ENCODE measurements around the gene R3HDM2.
"Not testable (repeated sequence)": the region's sequence is repeated elsewhere in the genome, so short reads cannot be mapped to it uniquely, and the experiment has no call there.

R3HDM2 gene

GRCh38 chr12:57341275-57341990, 89.4 kb downstream of the R3HDM2 start:
- Histone ChIP-seq H3K4me2 (ENCODE audit: low read depth, low read length, poor library complexity, severe bottlenecking) (no peak overlapping the region), H3K9ac (ENCODE audit: low read depth, low read length, poor library complexity, severe bottlenecking) (no peak overlapping the region), H3K9me3 (ENCODE audit: insufficient read depth, low read depth, low read length) (no peaks in the 10 kb centered on the region), H3K79me2 (ENCODE audit: insufficient read depth, low read length) (no peaks in the 10 kb centered on the region), H3K9me2 (replicated peaks; ENCODE audit: low read depth, low read length) (no peaks in the 10 kb centered on the region), H3F3A (ENCODE audit: low read depth) (no peaks in the 10 kb centered on the region), H3K36me3 (ENCODE audit: insufficient read depth, low read length) (no peaks in the 10 kb centered on the region), H3K27me3 (ENCODE audit: insufficient read depth, low read length, poor library complexity, severe bottlenecking) (no peaks in the 10 kb centered on the region), H2AFZ (ENCODE audit: low read length) (no peak overlapping the region), H4K20me1 (ENCODE audit: insufficient read depth, low read length, poor library complexity, severe bottlenecking) (no peaks in the 10 kb centered on the region), H3K4me1 (ENCODE audit: insufficient read depth, low read length, poor library complexity, severe bottlenecking) (peaks cover 9% of the 10 kb centered on the region), H3K4me3 (ENCODE audit: low read length, poor library complexity, severe bottlenecking) (no peak overlapping the region)
- TF ChIP-seq EZH2phosphoT487 (IDR thresholded peaks at IDR 0.05; ENCODE audit: borderline replicate concordance): no peak
- no peak for TF ChIP-seq CTCF (conservative IDR thresholded peaks at IDR 0.05; ENCODE audit: low read length)

- TF ChIP-seq CTCF (conservative IDR thresholded peaks at IDR 0.05; ENCODE audit: low read length): no peak
- no peak for TF ChIP-seq EZH2phosphoT487 (IDR thresholded peaks at IDR 0.05; ENCODE audit: borderline replicate concordance)
- Histone ChIP-seq H3K27me3 (ENCODE audit: insufficient read depth, low read length, poor library complexity, severe bottlenecking) (no peaks in the 10 kb centered on the region), H3K4me1 (ENCODE audit: insufficient read depth, low read length, poor library complexity, severe bottlenecking) (peaks cover 9% of the 10 kb centered on the region), H3K4me2 (ENCODE audit: low read depth, low read length, poor library complexity, severe bottlenecking) (peak overlapping the region; percentile 37), H3K9me3 (ENCODE audit: insufficient read depth, low read depth, low read length) (no peaks in the 10 kb centered on the region), H4K20me1 (ENCODE audit: insufficient read depth, low read length, poor library complexity, severe bottlenecking) (no peaks in the 10 kb centered on the region), H3K9me2 (replicated peaks; ENCODE audit: low read depth, low read length) (no peaks in the 10 kb centered on the region), H3K4me3 (ENCODE audit: low read length, poor library complexity, severe bottlenecking) (no peak overlapping the region), H3K9ac (ENCODE audit: low read depth, low read length, poor library complexity, severe bottlenecking) (no peak overlapping the region), H3F3A (ENCODE audit: low read depth) (no peaks in the 10 kb centered on the region), H3K36me3 (ENCODE audit: insufficient read depth, low read length) (no peaks in the 10 kb centered on the region), H3K79me2 (ENCODE audit: insufficient read depth, low read length) (no peaks in the 10 kb centered on the region), H2AFZ (ENCODE audit: low read length) (no peak overlapping the region)
These were observed 90.7 kb downstream of the R3HDM2 start for GRCh38 chr12:57340104-57340503.

GRCh38 chr12:57336299-57336698, 94.5 kb downstream of the R3HDM2 start:
- not testable (repeated sequence) for H3K9ac ChIP-seq (ENCODE audit: low read depth, low read length, poor library complexity, severe bottlenecking)

GRCh38 chr12:57334219-57334618, 96.6 kb downstream of the R3HDM2 start:
- no peaks in the 10 kb centered on the region for H3K27me3 ChIP-seq (ENCODE audit: insufficient read depth, low read length, poor library complexity, severe bottlenecking)
- TF ChIP-seq EZH2phosphoT487 (IDR thresholded peaks at IDR 0.05; ENCODE audit: borderline replicate concordance) (no peak), CTCF (conservative IDR thresholded peaks at IDR 0.05; ENCODE audit: low read length) (no peak)
- H3K4me3 ChIP-seq (ENCODE audit: low read length, poor library complexity, severe bottlenecking): no peak overlapping the region

More at GRCh38 chr12:57336299-57336698, 94.5 kb downstream of the R3HDM2 start:
- not testable (repeated sequence) for H3K27me3 ChIP-seq (ENCODE audit: insufficient read depth, low read length, poor library complexity, severe bottlenecking); H4K20me1 ChIP-seq (ENCODE audit: insufficient read depth, low read length, poor library complexity, severe bottlenecking); H2AFZ ChIP-seq (ENCODE audit: low read length); H3K4me1 ChIP-seq (ENCODE audit: insufficient read depth, low read length, poor library complexity, severe bottlenecking); H3K9me2 ChIP-seq (replicated peaks; ENCODE audit: low read depth, low read length); H3K9me3 ChIP-seq (ENCODE audit: insufficient read depth, low read depth, low read length); H3K36me3 ChIP-seq (ENCODE audit: insufficient read depth, low read length); H3K4me3 ChIP-seq (ENCODE audit: low read length, poor library complexity, severe bottlenecking); H3K4me2 ChIP-seq (ENCODE audit: low read depth, low read length, poor library complexity, severe bottlenecking); H3F3A ChIP-seq (ENCODE audit: low read depth); H3K79me2 ChIP-seq (ENCODE audit: insufficient read depth, low read length)

More at GRCh38 chr12:57334219-57334618, 96.6 kb downstream of the R3HDM2 start:
- H3F3A ChIP-seq (ENCODE audit: low read depth): no peaks in the 10 kb centered on the region
- no peak overlapping the region for H3K9ac ChIP-seq (ENCODE audit: low read depth, low read length, poor library complexity, severe bottlenecking)
- H3K9me2 ChIP-seq (replicated peaks; ENCODE audit: low read depth, low read length): no peaks in the 10 kb centered on the region
- no peak overlapping the region for H3K4me2 ChIP-seq (ENCODE audit: low read depth, low read length, poor library complexity, severe bottlenecking)
- no peak overlapping the region for H2AFZ ChIP-seq (ENCODE audit: low read length)
- H3K36me3 ChIP-seq (ENCODE audit: insufficient read depth, low read length): no peaks in the 10 kb centered on the region
- H4K20me1 ChIP-seq (ENCODE audit: insufficient read depth, low read length, poor library complexity, severe bottlenecking): no peaks in the 10 kb centered on the region
- H3K9me3 ChIP-seq (ENCODE audit: insufficient read depth, low read depth, low read length): no peaks in the 10 kb centered on the region
- H3K79me2 ChIP-seq (ENCODE audit: insufficient read depth, low read length): no peaks in the 10 kb centered on the region
- no peaks in the 10 kb centered on the region for H3K4me1 ChIP-seq (ENCODE audit: insufficient read depth, low read length, poor library complexity, severe bottlenecking)
